ENCODE results near the gene CEP192.

- no peak for TF ChIP-seq EZH2 (IDR thresholded peaks at IDR 0.05; ENCODE audit: low read length)
- no peak for TF ChIP-seq CTCF (optimal IDR thresholded peaks at IDR 0.05 in 1 of 3, IDR thresholded peaks at IDR 0.05 in 1 of 3, conservative IDR thresholded peaks at IDR 0.05 in 1 of 3; ENCODE audit: extremely low read depth in 1 of 3, insufficient read depth in 2 of 3, low read length in 3 of 3)
Observed at GRCh38 chr18:13086906-13087305, 95.7 kb downstream of the CEP192 start.

Data from keratinocyte (primary cell).